LNCAP (cell line): ENCODE data around the gene TMEM245.

Source experiments
- TF ChIP-seq, protein P1 (sequence below): fragments of 450-650 bp; IDR thresholded peaks from 2 replicates; pipeline ENCODE4 v1.5.1; 2017; ENCODE audit warnings: mild to moderate bottlenecking

TMEM245 gene

DNA sequence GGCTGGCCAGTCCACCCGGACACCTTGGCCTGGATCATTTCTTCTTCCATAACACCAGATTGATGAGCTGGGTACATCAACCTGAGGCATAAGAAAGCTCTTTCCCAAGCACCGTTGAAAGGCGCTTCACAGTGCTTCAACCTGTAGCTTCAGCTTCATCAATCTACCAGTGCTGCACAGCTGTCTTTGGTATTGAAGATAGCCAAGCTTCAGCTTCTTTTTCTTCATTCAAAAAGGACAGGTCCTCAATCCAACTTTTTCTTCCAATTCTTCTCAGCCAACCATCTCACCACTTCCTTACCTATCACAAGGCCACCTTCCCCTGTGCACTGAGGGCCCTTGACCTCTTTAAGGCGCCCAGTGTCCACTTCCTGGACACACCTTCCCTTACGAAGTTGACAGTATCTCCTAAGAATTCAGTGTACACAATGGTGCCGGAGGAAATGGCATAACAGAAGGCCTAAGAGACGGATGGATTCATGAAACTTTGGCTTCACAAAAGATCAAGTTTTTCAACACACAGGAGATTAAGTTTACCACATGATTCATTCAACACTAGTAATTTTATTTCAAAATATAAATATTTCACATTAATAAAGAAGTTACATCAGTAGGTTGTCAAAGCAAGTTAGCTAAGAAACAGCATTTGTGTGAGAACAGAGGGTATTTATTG lies 105.0 kb downstream of the TMEM245 start:
- TF ChIP-seq, protein P1, sequence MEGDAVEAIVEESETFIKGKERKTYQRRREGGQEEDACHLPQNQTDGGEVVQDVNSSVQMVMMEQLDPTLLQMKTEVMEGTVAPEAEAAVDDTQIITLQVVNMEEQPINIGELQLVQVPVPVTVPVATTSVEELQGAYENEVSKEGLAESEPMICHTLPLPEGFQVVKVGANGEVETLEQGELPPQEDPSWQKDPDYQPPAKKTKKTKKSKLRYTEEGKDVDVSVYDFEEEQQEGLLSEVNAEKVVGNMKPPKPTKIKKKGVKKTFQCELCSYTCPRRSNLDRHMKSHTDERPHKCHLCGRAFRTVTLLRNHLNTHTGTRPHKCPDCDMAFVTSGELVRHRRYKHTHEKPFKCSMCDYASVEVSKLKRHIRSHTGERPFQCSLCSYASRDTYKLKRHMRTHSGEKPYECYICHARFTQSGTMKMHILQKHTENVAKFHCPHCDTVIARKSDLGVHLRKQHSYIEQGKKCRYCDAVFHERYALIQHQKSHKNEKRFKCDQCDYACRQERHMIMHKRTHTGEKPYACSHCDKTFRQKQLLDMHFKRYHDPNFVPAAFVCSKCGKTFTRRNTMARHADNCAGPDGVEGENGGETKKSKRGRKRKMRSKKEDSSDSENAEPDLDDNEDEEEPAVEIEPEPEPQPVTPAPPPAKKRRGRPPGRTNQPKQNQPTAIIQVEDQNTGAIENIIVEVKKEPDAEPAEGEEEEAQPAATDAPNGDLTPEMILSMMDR = no peak

DNA sequence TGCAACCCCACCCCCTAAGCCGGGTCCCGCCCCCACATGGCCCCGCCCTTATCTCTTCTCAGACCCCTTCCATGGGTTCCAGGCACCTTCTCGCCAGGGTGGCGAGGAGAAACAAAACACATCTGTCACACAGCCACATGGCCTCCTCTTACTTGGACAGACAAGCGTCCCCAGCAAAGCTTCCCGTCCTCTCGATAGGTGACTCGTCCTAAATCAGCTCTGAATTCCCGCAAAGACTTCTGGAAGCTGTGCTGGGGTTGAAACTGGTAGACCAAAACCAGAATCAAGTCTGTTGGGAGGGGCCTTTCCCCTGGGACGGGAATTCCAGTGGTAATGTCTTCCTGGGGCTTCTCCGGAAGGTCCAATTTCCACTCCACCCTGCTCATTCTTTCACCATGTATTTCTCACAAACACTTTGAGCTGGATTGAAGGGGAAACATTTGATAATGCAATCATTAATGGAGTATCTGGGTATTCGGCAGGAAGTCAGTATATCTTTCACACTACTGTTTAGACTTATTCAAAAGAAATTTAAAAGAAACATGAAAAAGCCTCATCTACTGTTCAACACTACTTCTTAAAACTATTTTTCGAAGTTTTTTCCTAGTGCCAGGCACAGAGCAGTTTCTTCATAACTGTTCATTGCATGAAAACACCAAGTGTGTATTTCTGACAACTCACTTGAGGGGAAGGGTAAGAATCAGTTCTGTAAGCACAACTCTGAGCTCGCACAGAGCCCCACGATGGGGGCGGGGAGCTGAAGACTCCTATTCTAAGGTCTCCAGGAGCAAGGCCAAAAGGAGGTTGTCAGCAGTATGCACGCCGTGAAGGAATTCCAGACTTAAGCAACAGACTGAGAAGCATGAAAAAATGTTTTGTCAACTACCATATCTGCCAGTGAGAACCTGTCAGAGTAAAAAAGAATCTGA lies 105.8 kb downstream of the TMEM245 start:
- TF ChIP-seq, protein P1 = no peak

DNA sequence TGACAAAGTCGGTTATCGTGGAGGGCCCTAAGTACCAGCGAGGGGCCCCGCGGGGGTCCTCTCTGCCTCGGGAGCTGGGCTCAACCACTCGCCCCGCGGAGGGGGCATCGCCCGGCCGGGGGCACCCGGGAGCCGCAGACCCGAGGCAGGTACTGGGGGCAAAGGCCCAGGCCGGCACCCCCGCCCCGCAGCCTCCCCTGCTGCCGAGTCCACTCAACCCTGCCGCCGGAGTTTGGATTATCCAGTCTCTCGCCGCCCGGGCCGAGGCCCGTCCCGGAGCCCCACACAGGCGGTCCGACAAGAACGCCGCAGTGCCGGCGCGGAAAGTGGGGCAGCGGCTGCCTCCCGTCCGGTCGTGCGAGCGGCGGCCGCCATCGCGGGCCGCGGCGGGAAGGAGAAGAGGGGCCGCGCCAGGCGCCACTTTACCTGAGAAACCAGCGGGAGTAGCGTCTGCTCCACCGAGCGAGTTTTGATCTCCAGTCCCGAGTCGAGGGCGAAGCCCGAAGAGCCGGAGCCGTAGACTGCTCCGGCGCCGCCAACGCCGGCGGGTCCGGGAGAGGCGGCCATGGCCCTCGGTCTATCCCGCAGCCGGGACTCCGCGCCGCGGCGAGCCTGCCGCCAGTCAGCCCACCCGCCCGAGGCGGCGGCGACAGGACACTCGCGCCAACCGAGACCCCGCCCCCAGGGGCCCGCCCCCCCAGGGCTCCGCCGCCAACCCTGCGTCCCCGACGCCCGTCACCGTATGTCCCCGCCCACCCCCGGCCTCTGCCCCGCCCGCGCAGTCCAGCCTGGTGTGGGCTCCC lies 106.7 kb downstream of the TMEM245 start, which contains the start of gene CTNNAL1:
TSS of gene CTNNAL1 (minus strand) at position 624 of the 803 bp plus-strand sequence. CDS start at position 567, 57 bp downstream.
- TF ChIP-seq, protein P1 = 0 out of 2 replicates have a peak, but pooled peaks have one; percentile 2

DNA sequence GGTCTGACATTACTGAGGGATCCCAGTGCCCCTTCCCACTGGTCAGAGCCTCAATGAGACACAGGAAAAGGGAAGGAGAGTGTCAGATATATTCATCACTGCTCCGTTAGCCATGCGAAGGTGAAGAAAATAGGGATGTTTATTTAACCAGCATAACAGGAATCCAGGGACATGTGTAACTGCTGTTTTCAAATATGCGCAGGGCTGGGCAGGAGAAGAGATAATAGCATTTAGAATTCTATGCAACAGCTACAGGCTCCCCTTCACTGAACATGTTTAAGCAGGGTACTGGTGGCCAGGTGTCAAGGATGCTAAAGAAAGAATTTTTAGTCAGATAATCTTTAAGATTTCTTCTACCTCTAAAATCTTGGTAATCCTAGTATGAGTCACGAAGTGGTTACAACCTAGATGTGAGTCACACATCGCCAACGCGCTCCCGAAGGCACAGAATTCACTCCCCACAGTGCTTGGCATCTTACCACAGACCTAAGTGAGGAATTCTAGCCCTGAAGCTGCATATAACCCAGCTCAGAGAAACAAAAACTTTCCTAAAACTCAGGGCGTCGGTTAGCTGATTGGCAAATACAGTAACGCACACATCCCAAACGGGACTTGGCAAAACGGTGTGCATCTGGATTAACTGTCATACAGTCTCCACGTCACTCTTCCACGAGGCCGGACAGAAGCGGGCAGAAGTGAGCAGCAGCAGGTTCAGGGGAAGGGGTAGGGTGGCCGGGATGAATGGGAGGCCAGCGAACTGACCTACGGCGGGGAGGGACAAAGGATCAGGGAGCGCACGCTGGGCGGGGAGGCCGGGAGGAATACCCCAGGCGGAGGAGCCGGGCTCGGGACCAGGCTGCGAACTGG lies 107.5 kb downstream of the TMEM245 start:
- TF ChIP-seq, protein P1 = 0 out of 2 replicates have a peak, but pooled peaks have one; percentile 9

DNA sequence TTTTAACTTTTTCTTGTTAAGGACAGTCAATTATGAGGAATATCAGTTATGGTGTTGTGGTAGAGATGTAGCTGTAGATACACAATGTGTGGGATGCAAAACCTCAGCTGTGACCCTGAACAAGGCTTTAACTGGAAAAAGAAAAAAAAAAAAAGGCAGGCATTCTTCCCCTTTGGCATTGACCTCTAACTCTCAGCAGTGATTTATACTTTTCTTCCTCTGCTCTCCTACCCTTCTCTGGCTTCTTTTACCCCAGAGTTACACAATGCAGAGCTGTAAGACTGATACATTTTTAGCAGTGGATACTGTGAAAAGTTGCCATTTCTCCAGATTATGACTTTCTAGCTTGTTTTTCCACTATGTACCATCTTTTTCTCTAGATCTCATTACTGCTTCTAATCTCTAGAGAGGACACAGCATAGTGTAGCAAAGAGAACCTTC lies 108.5 kb downstream of the TMEM245 start:
- TF ChIP-seq, protein P1 = no peak

DNA sequence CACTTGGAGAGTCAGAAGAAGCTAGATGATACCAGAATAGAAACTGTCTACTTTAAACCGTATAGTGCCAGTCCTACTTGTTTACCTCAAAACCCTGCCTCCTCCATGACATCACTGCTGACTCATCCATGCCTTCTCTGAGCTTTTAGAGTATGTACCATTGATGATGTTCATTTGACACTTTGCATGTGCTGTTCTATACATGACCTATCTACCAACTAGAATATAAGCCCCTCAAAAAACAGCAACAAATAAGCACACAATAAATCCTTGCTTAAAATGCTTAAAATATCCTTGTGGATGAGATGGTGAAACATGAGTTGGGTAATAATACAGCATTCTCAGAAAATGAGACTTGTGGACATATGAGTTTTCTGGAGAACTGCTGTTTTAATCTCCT lies 109.0 kb downstream of the TMEM245 start:
- TF ChIP-seq, protein P1 = no peak
